ENCODE data around the gene CDS2. TPM values are rescaled to one million over a fixed set of nuclear protein-coding genes. Genes with fewer than 3 reads are reported as not detected.

CDS2 gene
- total RNA-seq, 1 donor from 2014 or later = 62.3 TPM

DNA sequence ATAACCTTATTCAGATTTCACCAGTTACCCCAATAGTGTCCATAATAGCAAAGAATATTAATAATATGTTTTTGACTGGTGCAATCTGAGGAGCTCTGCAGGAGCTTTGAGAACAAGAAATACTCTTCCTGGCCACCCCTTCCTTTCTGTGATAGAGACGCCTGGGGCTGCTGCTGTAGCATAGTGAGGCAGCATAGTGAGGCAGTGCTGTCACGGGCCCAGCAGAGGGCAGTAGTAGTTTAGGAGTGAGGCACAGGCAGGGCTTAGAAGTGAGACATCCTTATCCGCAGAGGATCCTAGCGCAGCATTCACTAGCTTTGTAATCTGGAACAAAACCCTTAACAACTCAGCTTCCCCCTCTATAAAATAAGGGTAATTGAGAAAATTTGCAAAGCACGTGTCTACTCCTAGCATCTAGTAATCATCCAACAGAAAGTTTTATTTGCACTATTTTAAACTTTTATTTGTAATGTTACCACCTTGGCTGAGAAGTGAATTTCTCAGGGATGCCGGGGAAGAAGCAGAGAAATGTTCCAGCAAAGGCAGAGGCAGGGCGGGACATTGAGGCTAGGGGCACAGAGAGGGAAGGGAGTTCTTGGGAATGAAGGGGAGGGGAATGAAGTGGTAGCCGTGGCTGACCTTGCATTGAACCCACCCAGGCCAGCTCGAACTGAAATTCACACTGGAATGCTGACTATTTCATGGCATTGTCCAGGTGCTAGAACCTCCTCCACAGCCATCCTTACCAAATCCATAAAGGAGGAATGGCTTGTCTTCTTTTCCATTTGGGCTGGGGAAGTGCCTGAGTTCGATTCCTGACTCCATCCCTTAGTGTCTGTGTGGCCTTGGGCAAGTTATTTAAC is 78.8 kb downstream of the CDS2 start:
- intact Hi-C loops (cut with micrococcal nuclease) = loop anchor here (1.0 kb wide), 3 partner anchors 18 to 243 kb away; no protein-coding TSS in a partner anchor

DNA sequence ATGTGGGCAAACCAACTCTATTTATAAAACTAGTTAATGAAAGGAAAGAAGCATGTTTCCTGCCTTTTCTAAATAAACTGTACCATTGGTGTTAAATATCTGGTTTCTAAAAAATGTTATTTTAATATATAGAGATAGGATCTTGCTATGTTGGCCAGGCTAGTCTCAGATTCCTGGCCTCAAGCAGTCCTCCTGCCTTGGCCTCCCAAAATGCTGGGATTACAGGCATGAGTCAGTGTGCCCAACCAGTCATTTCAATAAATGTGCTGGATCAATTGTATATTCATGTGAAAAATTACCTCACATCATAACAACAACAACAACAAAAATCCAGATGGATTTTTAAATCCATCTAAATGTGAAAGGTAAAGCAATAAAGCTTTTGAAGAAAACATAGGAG is 80.3 kb downstream of the CDS2 start:
- intact Hi-C loops (cut with micrococcal nuclease) = no loop called here

DNA sequence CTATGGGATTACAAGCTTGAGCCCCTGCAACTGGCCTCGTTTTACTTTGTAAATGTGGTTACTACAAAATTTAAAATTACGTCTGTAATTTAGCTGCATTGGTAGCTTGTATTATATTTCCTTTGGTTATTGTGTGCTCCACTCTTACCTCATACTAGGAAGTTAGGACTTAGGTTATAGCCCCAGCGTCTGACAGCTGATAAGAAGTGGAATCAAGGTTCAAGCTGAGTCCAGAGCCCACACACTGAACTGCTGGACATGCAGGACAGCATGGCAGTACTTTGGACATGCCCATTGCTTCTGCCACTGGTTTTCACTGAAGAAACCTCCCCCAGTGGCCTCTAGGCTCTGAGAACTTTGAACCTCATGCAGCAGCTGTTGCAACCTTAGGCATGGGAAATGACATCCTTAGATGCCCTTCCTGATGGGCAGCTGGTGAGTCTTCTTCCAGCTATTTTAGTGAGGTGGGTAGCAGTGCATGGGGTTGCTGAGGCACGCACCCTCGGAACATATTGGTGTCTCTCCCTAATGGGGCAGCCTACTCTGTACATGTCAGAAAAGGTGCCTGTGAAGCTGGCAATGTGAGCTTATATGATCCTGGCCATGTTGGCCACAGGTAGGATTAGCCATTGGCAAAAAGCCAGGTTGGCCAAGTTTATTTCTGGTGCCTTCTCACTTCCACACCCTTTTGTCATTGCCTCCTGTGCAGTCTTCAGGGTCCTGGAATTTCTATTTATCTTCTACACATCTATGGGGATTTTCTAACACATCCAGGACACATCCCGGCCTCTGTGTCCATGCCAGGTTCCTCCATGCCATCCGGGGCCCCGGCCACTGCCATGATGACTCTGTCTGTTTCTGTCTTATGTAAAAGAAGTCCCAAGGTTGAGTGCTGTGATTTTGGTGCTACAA is 85.3 kb downstream of the CDS2 start:
- intact Hi-C loops (cut with micrococcal nuclease) = no loop called here

DNA sequence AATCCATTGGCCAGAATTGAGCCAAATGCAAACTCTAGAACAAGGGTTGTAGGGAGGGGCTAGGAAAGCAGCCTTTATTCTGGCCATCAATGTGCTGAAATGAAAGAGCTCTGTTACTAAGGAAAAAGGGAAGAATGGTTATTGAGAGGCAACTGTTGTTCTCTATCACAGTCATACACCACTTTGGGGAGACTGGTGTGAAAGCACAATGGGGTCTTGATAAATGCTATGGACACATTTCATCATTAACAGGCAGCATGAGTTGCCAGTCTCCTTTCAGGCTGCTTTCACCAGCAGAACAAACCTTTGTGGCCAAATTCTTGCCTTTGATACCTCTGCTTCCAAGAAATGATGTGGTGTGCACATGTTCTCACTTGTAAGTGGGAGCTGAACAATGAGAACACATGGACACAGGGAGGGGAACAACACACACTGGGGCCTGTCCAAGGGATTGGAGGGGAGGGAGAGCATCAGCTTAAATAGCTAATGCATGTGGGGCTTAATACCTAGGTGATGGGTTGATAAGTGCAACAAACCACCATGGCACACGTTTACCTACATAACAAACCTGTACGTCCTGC is 86.2 kb downstream of the CDS2 start:
- intact Hi-C loops (cut with micrococcal nuclease) = no loop called here

DNA sequence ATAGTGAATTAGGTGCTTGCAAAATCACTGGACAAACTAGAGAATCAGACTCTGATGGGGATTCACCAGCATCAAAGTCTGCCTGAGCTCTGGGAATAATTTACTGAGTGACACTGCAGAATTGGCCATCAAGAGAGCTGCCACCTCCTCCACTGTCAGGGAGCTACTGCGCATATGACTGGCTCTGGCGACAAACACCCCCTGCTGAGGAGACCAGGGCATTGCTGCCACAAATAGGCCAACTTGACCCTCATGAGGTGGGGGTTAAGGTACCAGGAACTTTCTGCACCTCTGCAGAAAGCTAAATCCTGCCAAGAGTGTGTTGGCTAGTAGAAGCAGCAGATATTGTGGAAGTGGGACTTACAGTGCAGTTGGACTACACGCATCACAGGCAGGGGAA is 88.0 kb downstream of the CDS2 start:
- intact Hi-C loops (cut with micrococcal nuclease) = no loop called here

DNA sequence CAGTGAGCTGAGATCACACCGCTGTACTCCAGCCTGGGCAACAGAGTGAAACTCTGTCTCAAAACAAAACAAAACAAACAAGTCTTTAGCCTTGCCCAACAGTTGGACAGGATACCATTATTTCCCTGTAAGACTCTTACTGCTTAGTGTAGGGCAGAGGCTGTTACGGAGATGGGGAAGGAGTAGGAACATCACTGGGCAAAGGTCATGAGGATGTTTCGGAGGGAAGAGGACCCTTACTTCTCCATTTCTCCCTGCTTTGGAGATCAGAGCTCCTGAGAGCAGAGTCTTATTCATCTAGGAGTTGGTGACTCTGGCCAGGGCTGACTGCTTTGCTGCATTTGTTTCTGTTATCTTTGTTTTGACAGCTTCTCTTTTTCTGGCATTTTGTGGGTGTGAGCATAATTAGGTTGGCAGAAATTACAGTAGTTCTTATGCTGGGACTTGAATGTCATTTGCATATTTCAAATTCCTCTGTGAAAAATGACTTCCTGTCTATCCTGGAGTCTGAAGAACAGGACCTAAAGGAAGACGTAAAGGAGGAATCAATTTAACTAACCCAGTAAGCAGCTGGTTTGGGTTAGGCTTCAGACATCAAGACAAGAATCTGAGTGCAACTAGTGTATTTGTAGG is 89.0 kb downstream of the CDS2 start:
- intact Hi-C loops (cut with micrococcal nuclease) = no loop called here

DNA sequence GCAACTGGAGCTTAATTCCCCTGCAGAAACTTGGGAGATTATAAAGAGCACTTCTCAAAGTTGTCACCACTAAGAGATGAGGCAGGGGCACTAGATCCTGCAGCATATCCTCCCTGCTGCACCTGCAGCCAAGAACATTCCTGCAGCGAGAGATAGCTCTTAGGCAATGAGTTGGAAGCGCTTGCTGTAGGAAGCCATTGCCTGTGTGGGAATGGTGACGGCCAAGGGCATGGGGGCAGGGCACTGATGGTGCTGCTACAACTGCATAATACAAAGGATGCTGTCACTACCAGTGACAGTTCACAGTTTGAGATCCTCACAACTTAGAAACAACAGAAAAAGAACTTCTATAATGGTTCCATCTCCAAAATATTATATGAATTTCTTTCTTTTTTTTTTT is 89.9 kb downstream of the CDS2 start:
- intact Hi-C loops (cut with micrococcal nuclease) = no loop called here

DNA sequence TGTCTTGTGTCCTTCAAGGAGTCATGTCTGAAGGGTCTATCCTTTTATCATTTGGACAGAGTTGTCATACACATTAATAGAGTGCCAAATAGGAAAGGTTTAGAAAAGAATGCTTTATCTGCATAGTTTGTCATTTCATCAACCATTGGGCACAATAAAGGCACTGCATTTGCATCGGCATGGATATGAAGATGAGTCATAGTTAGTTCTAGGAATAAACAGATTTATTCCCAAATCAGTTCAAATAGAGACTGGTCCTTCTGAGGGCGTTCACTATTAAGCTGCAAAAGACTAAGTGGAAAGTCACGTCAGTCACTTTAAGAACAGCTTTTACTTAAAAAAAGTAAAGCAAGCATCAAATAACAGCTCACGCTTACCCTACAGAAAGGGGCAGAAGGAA is 90.8 kb downstream of the CDS2 start:
- intact Hi-C loops (cut with micrococcal nuclease) = no loop called here

DNA sequence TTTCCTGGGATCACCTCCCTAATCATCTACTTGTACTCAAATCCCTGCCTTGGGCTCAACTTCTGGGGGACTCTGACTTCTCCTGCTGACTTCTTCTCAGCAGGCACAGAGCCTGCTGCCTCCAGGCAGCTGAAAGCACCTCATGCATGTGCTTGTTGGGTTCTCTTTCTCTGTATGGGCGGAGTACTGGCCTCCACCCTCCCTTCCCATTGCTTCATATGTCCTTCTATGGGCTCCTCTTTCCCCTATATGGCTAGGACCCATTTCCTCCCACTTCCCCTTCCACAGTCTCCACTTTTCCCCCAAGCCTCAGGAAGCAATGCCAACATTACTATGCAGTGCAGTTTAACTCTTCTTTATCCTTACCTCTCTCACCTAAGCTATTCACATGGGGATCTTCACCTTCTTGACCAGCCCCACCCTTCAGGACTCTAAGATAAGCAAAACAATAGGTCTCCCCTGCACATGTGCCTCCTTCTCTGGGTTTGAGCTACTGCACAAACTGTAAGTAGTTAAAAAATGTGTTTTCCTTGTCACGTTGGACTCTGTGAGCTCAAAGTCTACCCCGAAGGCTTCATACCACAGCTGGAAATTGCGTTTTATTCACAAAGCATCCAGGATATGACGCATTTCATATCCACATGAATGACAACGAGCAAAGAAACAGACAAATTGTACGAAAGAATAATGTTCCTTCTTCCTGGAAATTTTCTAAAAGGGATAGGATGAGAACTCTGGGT is 93.7 kb downstream of the CDS2 start:
- intact Hi-C loops (cut with micrococcal nuclease) = no loop called here

DNA sequence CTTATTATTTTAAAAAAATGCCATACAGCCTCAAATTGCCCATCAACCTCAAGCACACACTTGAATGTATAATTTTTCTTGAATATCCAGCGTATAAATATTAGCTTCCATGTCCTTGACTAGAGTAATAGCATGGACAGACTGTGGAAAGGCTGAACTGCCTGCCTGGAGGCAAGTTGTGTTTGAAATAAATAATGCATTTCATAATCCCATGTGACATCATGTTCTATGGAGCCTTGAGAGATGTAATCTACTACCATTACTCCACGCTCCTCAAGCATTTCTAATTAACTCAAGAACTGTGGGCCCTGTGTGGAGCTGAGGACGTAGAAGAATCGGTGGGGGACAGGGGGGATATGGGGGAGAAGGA is 94.2 kb downstream of the CDS2 start:
- intact Hi-C loops (cut with micrococcal nuclease) = no loop called here

DNA sequence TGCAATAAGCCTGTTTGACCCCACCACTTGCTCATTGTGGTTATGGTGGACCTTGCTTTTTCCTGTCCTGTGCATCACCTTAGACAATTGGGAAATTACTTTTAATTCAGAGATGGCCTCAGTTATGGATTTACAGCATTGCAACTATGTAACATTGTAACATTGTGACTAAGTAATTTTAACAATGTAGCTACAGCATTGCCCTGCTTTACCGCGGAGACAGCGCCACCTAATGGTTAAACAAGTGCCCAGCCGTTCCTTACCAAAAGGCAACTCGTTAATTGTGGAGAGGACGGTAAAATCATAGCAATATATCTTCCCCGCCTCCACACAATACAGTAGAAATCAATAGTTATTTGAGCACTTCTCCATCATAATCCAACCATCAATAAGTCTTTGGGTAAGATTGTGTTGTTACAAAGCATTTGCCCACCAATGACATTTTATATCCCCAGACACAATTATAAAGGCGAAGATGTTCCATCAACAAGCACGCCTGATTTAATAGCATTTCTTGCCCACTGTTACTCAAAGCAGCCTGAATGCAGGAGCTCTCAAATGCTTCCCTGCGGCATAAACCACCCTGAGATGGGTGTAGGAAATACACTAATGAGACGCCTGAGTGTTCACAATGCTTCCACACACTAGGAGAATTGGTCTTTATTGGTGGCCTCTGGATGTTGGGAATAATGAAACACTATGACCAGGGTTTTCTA is 96.3 kb downstream of the CDS2 start:
- intact Hi-C loops (cut with micrococcal nuclease) = loop anchor here (1.0 kb wide), 2 partner anchors 18 to 97 kb away; no protein-coding TSS in a partner anchor

DNA sequence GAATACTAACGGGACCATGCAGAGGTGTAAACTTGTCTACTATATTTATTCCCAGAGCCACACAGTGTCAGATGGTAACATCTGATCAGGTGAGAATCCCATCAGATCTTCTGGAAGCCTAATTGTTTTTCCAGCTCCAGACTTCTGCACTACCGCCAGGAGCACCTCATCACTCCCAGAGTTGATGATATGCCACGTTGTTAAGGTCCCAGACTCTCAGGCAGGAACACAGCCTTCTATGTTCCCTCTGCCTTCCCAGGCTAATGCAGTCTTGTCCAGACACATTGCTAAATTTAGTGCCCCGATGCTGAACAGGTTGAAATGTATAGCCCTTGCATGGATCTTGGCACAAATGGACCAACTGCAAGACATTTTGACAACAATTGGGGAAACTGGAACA is 103.7 kb downstream of the CDS2 start:
- intact Hi-C loops (cut with micrococcal nuclease) = no loop called here

DNA sequence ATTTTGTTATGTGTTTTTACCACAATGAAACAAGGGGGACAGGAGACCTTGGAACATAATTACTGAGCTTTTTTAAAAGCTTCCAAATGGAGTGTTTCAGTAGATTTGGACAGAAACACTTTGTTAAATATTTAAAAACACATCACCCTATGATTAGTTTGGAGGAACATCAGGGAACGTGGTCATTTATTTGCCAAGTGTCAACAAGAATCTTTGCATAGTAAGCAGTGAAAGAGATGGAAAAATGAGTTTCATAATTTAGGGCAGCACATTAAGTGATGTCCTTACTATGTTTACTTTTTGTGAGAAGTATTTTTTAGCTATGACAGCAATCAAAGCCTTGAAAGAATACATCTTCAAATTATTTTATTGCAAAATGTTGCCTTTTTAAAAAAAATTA is 107.3 kb downstream of the CDS2 start:
- intact Hi-C loops (cut with micrococcal nuclease) = no loop called here

DNA sequence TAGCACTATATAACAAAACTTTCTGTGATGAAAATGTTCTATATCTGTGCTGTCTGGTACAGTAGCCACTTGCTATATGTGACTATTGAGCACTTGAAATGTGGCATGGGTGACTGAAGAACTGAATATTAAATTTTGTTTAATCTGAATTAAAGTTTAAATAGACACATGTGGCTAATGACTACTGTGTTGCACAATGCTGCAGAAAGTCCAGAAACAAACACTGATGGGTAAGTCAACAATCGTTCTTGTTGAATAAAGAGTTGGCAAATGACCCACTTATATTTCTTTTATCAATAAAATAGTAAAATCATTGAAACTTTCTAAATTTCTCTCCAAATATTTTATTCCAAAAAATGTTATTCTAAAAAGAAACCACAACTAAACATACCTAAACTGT is 108.2 kb downstream of the CDS2 start:
- intact Hi-C loops (cut with micrococcal nuclease) = no loop called here

Other genes starting within 250 kb of the CDS2 start
- gene SLC23A2, start 125.5 kb upstream of the CDS2 start, total RNA-seq = 20.4 and 20.9 TPM in 2 replicates
- gene TMEM230, start 13.9 kb upstream of the CDS2 start, total RNA-seq = 90.7 and 96.1 TPM in 2 replicates
- gene PCNA, start 7.0 kb upstream of the CDS2 start, total RNA-seq = 377 and 386 TPM in 2 replicates
- not detected in 2 replicates for gene PROKR2, start 189.9 kb downstream of the CDS2 start, total RNA-seq

All from T-helper 1 cell treated with Interleukin-12 subunit alpha and Interleukin-12 subunit beta and Interleukin-4 antibody, amounts not matched to agents 30 ng/mL and 1 ng/mL, for 36 hours (primary cell).